Ovary (tissue), 9 donors: ENCODE results near the gene FRY. TPM values are rescaled to one million over a fixed set of nuclear protein-coding genes. Genes with fewer than 3 reads are reported as not detected.

Source experiments
- DNase-seq, 5 donors: peaks; one replicate each; pipeline ENCODE4 v3.0.0-alpha.2; 2019 to 2020
- H3K27ac ChIP-seq, 2 donors: fragments of 200-600 bp; one replicate each; pipeline versions ENCODE4 v1.5.1 to v1.8.0; 2019 to 2022
- H3K27me3 ChIP-seq: fragments of 200-600 bp; one replicate; pipeline ENCODE4 v1.8.0; 2022
- H3K36me3 ChIP-seq: fragments of 200-600 bp; sonication (generic); one replicate; pipeline ENCODE4 v1.5.1; 2019
- H3K4me1 ChIP-seq: one replicate; pipeline ENCODE4 v1.8.1; 2013; ENCODE audit warnings: mild to moderate bottlenecking, moderate library complexity; ENCODE audit not compliant: insufficient read depth
- H3K4me3 ChIP-seq: fragments of 200-600 bp; sonication (generic); one replicate; pipeline ENCODE4 v1.5.1; 2017
- H3K9me3 ChIP-seq, 2 donors: fragments of 200-600 bp in 1 of 2; sonication (generic) in 1 of 2; one replicate each; pipeline versions ENCODE4 v1.5.1 to v1.8.1; 2013 to 2019; ENCODE audit warnings: mild to moderate bottlenecking in 1 of 2, moderate library complexity in 1 of 2
- EP300 ChIP-seq: sonication (generic); formaldehyde crosslinking; IDR thresholded peaks from one replicate; pipeline ENCODE4 v1.6.1; 2017; ENCODE audit warnings: antibody characterized with exemption
- POLR2A ChIP-seq: fragments of 450-650 bp; IDR thresholded peaks from one replicate; pipeline ENCODE4 v1.6.1; 2017; ENCODE audit warnings: antibody characterized with exemption, mild to moderate bottlenecking, moderate library complexity
- WGBS, 3 donors: extraction: QIAGEN DNeasy Blood & Tissue Kit in 1 of 3; methylation state at CpG; one replicate each; pipeline versions ENCODE4 v1.1.5 to v1.1.7; 2013 to 2017; 5-methylcytosine and 5-hydroxymethylcytosine counted together
- intact Hi-C, 4 donors: fragments of 100-400 bp; cut with DNase I; formaldehyde crosslinking; loops; one replicate each; pipeline versions ENCODE4 v1.11.0 to v1.15.1; 2022 to 2023
- polyA plus RNA-seq, 2 donors: library from polyadenylated mRNA; stranded (reverse); fragments of 200-250 nt in 1 of 2; fragments of 350-450 nt in 1 of 2; fragmentation: Illumina TruSeq in 1 of 2; extraction: RNeasy Lipid Tissue Mini Kit (QIAGEN cat#74804) in 1 of 2; gene quantifications; one replicate each; pipeline ENCODE4 v1.2.3, GENCODE V29; 2013 to 2014
- total RNA-seq, 7 donors: library from RNA; depleted of rRNA in 2 of 7; stranded (reverse); fragments of >200 nt in 2 of 7; fragmentation: NEBNext Ultra II Directional in 3 of 7; extraction: Animal tissue kit (Norgen Biotek cat#: 25700) in 3 of 7; gene quantifications; one replicate each; pipeline versions ENCODE4 v1.1.0 to v1.2.4, GENCODE V29; 2016 to 2023
- TF ChIP-seq, protein P1 (sequence below), 3 donors: fragments of 450-650 bp in 2 of 3; fragments of 200-600 bp in 1 of 3; IDR thresholded peaks; one replicate each; pipeline versions ENCODE4 v1.5.1 to v1.8.0; 2016 to 2022; ENCODE audit warnings: antibody characterized with exemption in 3 of 3, mild to moderate bottlenecking in 1 of 3
- donor health status: DM: no; HTN: no; CAD: no; lungs with moderate emphysema.
- donor health status: DM: no; HTN: no; CAD: no.
- donor health status: Bipolar disorder and iron deficiency.
- donor health status: DM: yes; HTN: yes; CAD: no.
- donor health status: DM: no; HTN: no; CAD: no.
- donor health status: DM: yes; HTN: yes; CAD: no.

Gene FRY
- total and polyA plus RNA-seq, 9 donors = 11.6 to 36.7 (median 19.4) TPM

DNA sequence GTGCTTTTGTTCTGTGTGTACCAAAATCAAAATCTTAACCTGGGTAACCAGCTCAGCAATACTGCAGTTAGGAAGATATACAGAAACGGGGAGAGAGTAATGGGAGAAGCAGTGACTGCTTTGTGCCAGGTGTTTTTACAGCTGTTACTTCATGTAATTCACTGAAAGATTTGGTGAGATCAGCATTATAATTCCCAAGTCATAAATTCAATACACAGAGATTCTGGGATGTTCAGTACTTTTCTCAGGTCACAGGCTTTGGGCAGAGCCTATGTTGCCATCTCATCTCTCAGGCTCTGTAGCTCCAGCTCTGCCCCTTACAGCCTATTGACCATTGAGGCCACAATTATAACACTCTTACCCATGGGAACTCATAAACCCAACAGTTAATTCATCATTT lies 145.1 kb downstream of the FRY start:
- H3K4me3 ChIP-seq = no peak overlapping the region
- H3K9me3 ChIP-seq = no peaks in the 10 kb centered on the region
- no peaks in the 10 kb centered on the region for H3K4me1 ChIP-seq
- no peaks in the 10 kb centered on the region for H3K27me3 ChIP-seq
- TF ChIP-seq, protein P1, sequence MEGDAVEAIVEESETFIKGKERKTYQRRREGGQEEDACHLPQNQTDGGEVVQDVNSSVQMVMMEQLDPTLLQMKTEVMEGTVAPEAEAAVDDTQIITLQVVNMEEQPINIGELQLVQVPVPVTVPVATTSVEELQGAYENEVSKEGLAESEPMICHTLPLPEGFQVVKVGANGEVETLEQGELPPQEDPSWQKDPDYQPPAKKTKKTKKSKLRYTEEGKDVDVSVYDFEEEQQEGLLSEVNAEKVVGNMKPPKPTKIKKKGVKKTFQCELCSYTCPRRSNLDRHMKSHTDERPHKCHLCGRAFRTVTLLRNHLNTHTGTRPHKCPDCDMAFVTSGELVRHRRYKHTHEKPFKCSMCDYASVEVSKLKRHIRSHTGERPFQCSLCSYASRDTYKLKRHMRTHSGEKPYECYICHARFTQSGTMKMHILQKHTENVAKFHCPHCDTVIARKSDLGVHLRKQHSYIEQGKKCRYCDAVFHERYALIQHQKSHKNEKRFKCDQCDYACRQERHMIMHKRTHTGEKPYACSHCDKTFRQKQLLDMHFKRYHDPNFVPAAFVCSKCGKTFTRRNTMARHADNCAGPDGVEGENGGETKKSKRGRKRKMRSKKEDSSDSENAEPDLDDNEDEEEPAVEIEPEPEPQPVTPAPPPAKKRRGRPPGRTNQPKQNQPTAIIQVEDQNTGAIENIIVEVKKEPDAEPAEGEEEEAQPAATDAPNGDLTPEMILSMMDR (IDR thresholded peaks at IDR 0.05) = no peak
- TF ChIP-seq POLR2A (no peak), EP300 (no peak)
- H3K27ac ChIP-seq = no peak overlapping the region
- WGBS, 3 donors = 71 to 88% (median 79%) methylated on average over 1 of the region's 1 CpG
- H3K36me3 ChIP-seq = no peaks in the 10 kb centered on the region
- DNase-seq = no peak
- intact Hi-C loops = no loop called here

DNA sequence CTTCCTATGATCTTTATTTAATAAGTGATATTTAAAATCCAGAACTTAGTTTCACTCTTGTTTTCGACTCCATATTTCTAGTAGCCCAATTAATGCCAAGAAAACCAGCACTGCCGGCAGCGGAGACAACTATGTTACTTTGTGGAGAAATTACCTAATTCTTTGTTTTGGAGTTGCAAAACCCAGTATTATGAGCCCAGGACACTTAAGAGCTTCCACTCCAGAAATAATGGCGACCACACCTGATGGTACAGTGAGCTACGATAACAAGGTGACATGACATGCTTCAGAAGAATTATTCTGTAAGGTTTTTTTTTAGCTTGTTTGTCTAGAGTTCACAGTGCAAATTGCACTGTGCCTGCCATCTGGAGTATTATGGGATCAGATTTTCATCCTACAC lies 147.2 kb downstream of the FRY start:
- intact Hi-C loops = no loop called here
- H3K4me3 ChIP-seq = no peak overlapping the region
- 88 to 98% (median 96%) methylated on average over 5 of the region's 5 CpGs for WGBS, 3 donors
- H3K36me3 ChIP-seq = no peaks in the 10 kb centered on the region
- H3K27me3 ChIP-seq = no peaks in the 10 kb centered on the region
- H3K27ac ChIP-seq = no peak overlapping the region
- TF ChIP-seq POLR2A (no peak), EP300 (no peak)
- TF ChIP-seq, protein P1 (IDR thresholded peaks at IDR 0.05) = no peak
- no peak for DNase-seq
- no peaks in the 10 kb centered on the region for H3K4me1 ChIP-seq
- H3K9me3 ChIP-seq = no peaks in the 10 kb centered on the region

DNA sequence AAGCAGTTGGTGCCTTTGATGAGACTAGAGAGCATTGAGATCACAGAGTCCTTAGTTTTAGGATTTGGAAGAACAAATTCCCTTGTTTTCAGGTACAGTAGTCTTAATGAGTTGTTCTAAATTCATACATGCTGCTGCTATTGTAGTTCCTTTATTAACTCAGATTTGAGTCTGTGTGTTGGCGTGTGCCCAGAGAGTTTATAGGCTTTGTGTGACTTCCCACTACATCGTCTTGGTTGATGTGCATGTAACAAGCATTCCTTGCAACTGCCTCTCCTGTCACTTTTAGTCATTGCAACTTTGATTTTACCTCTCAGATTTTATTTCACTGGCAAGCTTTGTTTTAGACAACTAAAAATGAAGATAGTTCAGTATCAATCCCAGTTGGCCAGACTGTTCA lies 148.1 kb downstream of the FRY start:
- H3K36me3 ChIP-seq = no peaks in the 10 kb centered on the region

DNA sequence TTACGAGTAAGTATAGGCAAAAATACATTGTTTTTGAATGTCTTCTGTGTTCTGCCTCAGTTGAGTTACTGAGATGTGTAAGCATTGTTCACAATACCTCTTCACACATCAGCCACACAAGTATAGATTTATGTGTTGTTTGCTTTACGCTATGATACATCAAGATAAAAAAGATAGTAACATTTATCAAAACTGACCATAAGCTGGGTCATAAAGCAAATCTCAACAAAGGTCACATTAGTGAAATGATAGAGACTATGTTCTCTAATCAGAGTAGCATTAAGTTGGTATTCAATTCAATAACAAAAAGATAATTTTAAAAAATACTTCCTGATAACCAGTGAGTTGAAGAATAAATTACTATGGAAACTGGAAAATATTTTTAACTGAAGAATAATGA lies 156.1 kb downstream of the FRY start:
- Histone ChIP-seq H3K27me3 (no peaks in the 10 kb centered on the region), H3K36me3 (no peaks in the 10 kb centered on the region)
- DNase-seq = no peak

More for the DNA sequence above, 148.1 kb downstream of the FRY start:
- intact Hi-C loops = no loop called here
- 86 to 95% (median 92%) methylated on average over 2 of the region's 2 CpGs for WGBS, 3 donors
- H3K27ac ChIP-seq = no peak overlapping the region
- no peak for DNase-seq
- no peaks in the 10 kb centered on the region for H3K4me1 ChIP-seq
- TF ChIP-seq EP300 = no peak
- no peak for TF ChIP-seq POLR2A
- TF ChIP-seq, protein P1 (IDR thresholded peaks at IDR 0.05) = no peak
- H3K27me3 ChIP-seq = no peaks in the 10 kb centered on the region
- H3K4me3 ChIP-seq = no peak overlapping the region
- H3K9me3 ChIP-seq = no peaks in the 10 kb centered on the region

More for the DNA sequence above, 156.1 kb downstream of the FRY start:
- Histone ChIP-seq H3K27ac (no peak overlapping the region), H3K9me3 (no peaks in the 10 kb centered on the region), H3K4me3 (no peak overlapping the region), H3K4me1 (no peaks in the 10 kb centered on the region)
- intact Hi-C loops = no loop called here
- TF ChIP-seq, protein P1 (IDR thresholded peaks at IDR 0.05) = no peak
- no peak for TF ChIP-seq POLR2A
- no peak for TF ChIP-seq EP300
- WGBS, 3 donors = 95 to 99% (median 96%) methylated on average over 2 of the region's 2 CpGs
